H9 (cell line): Measurements from ENCODE around the gene CPXM2. TPM values are rescaled to one million over a fixed set of nuclear protein-coding genes. Genes with fewer than 3 reads are reported as not detected.

Source experiments
- DNase-seq: peaks from one replicate; pipeline ENCODE4 v3.0.0-alpha.2; 2017
- H2AFZ ChIP-seq: one replicate; pipeline ENCODE4 v1.6.1; 2013; ENCODE audit warnings: mild to moderate bottlenecking, low read length, control low read depth, moderate library complexity
- H2AK5ac ChIP-seq: 2 replicates; pipeline ENCODE4 v1.6.1; 2013; ENCODE audit warnings: low read length, control low read depth, mixed read lengths; ENCODE audit not compliant: insufficient read length
- H2BK120ac ChIP-seq: one replicate; pipeline ENCODE4 v1.6.1; 2013; ENCODE audit warnings: low read depth, mild to moderate bottlenecking, low read length, control low read depth, inconsistent platforms; ENCODE audit not compliant: poor library complexity, severe bottlenecking
- H2BK12ac ChIP-seq: 2 replicates; pipeline ENCODE4 v1.6.1; 2013; ENCODE audit warnings: low read length, control low read depth, mixed read lengths, low read depth; ENCODE audit not compliant: insufficient read length
- H2BK15ac ChIP-seq: 2 replicates; pipeline ENCODE4 v1.6.1; 2013; ENCODE audit warnings: low read depth, low read length, control low read depth
- H2BK20ac ChIP-seq: one replicate; pipeline ENCODE4 v1.6.1; 2013; ENCODE audit warnings: low read depth, mild to moderate bottlenecking, low read length, control low read depth, inconsistent platforms; ENCODE audit not compliant: poor library complexity, severe bottlenecking
- H2BK5ac ChIP-seq: 2 replicates; pipeline ENCODE4 v1.6.1; 2013; ENCODE audit warnings: low read length, control low read depth, mixed read lengths; ENCODE audit not compliant: insufficient read length
- H3K14ac ChIP-seq: 2 replicates; pipeline ENCODE4 v1.6.1; 2013; ENCODE audit warnings: low read length, control low read depth; ENCODE audit not compliant: insufficient read depth
- H3K18ac ChIP-seq: 2 replicates; pipeline ENCODE4 v1.6.1; 2013; ENCODE audit warnings: low read depth, mild to moderate bottlenecking, mixed read lengths, low read length, control low read depth; ENCODE audit not compliant: insufficient read length
- H3K23ac ChIP-seq: 2 replicates; pipeline ENCODE4 v1.6.1; 2013; ENCODE audit warnings: low read length, control low read depth, mixed read lengths, low read depth; ENCODE audit not compliant: insufficient read length
- H3K23me2 ChIP-seq: 2 replicates; pipeline ENCODE4 v1.6.1; 2013; ENCODE audit warnings: low read depth, mild to moderate bottlenecking, mixed read lengths, low read length, control low read depth; ENCODE audit not compliant: insufficient read length, poor library complexity, severe bottlenecking
- H3K27ac ChIP-seq: 2 replicates; pipeline ENCODE4 v1.5.1; 2013; ENCODE audit warnings: low read length, control low read depth, mixed read lengths, low read depth; ENCODE audit not compliant: insufficient read length
- H3K27me3 ChIP-seq: 2 replicates; pipeline ENCODE4 v1.6.1; 2013; ENCODE audit warnings: low read length, control low read depth, inconsistent platforms; ENCODE audit not compliant: insufficient read depth
- H3K4ac ChIP-seq: 2 replicates; pipeline ENCODE4 v1.6.1; 2013; ENCODE audit warnings: low read depth, mild to moderate bottlenecking, control low read depth, inconsistent platforms, low read length, moderate library complexity
- H3K4me1 ChIP-seq: 2 replicates; pipeline ENCODE4 v1.6.1; 2013; ENCODE audit warnings: low read length, control low read depth, inconsistent platforms; ENCODE audit not compliant: insufficient read depth
- H3K4me2 ChIP-seq: 2 replicates; pipeline ENCODE4 v1.6.1; 2013; ENCODE audit warnings: low read length, control low read depth, mixed read lengths; ENCODE audit not compliant: insufficient read length, insufficient read depth
- H3K56ac ChIP-seq: 2 replicates; pipeline ENCODE4 v1.6.1; 2013; ENCODE audit warnings: low read depth, mild to moderate bottlenecking, mixed read lengths, low read length, control low read depth; ENCODE audit not compliant: insufficient read length
- H3K79me1 ChIP-seq: 2 replicates; pipeline ENCODE4 v1.6.1; 2013; ENCODE audit warnings: low read depth, mild to moderate bottlenecking, moderate library complexity, low read length, control low read depth, inconsistent platforms; ENCODE audit not compliant: insufficient read depth, poor library complexity, severe bottlenecking
- H3K79me2 ChIP-seq: 2 replicates; pipeline ENCODE4 v1.6.1; 2013; ENCODE audit warnings: low read length, control low read depth, inconsistent platforms; ENCODE audit not compliant: insufficient read depth
- H3K9ac ChIP-seq: 2 replicates; pipeline ENCODE4 v1.6.1; 2013; ENCODE audit warnings: low read length, control low read depth, mixed read lengths; ENCODE audit not compliant: insufficient read length; ENCODE audit errors: extremely low read depth
- H3K9me3 ChIP-seq: one replicate; pipeline ENCODE4 v1.6.1; 2013; ENCODE audit warnings: low read depth, low read length, inconsistent platforms; ENCODE audit not compliant: control insufficient read depth
- H3T11ph ChIP-seq: one replicate; pipeline ENCODE4 v1.6.1; 2013; ENCODE audit warnings: mild to moderate bottlenecking, low read length, control low read depth, inconsistent platforms
- H4K20me1 ChIP-seq: one replicate; pipeline ENCODE4 v1.6.1; 2013; ENCODE audit not compliant: control insufficient read depth, insufficient read length, insufficient read depth
- H4K5ac ChIP-seq: 2 replicates; pipeline ENCODE4 v1.6.1; 2013; ENCODE audit warnings: low read depth, mild to moderate bottlenecking, mixed read lengths, low read length, control low read depth; ENCODE audit not compliant: insufficient read length
- H4K8ac ChIP-seq: replicated peaks from 2 replicates; pipeline ENCODE4 v1.6.1; 2013; ENCODE audit warnings: low read length, control low read depth, mixed read lengths, low read depth; ENCODE audit not compliant: insufficient read length
- H4K91ac ChIP-seq: 2 replicates; pipeline ENCODE4 v1.6.1; 2013; ENCODE audit warnings: low read depth, mild to moderate bottlenecking, moderate library complexity, mixed read lengths, low read length, control low read depth; ENCODE audit not compliant: insufficient read length
- H3K27ac Mint-ChIP-seq, 3 experiments: 2 replicates in 2 of 3; 3 replicates in 1 of 3; pipeline ENCODE4 v1.8.0; 2020 to 2021; ENCODE audit warnings: mixed read lengths in 3 of 3, mild to moderate bottlenecking in 1 of 3, moderate library complexity in 1 of 3
- H3K27me3 Mint-ChIP-seq: 2 replicates; pipeline ENCODE4 v1.8.0; 2021; ENCODE audit warnings: low read depth, mild to moderate bottlenecking, moderate library complexity, mixed read lengths
- H3K36me3 Mint-ChIP-seq, 3 experiments: 2 replicates in 2 of 3; 3 replicates in 1 of 3; pipeline ENCODE4 v1.8.0; 2020 to 2021; ENCODE audit warnings: low read depth in 3 of 3, mixed read lengths in 3 of 3; ENCODE audit not compliant: insufficient read depth in 1 of 3
- H3K4me1 Mint-ChIP-seq, 2 experiments: 2 replicates each; pipeline ENCODE4 v1.8.0; 2020; ENCODE audit warnings: mixed read lengths in 2 of 2
- H3K4me3 Mint-ChIP-seq, 2 experiments: 2 replicates in 1 of 2; 3 replicates in 1 of 2; pipeline ENCODE4 v1.8.0; 2020 to 2021; ENCODE audit warnings: mild to moderate bottlenecking in 2 of 2, mixed read lengths in 2 of 2, moderate library complexity in 1 of 2
- H3K9me3 Mint-ChIP-seq, 2 experiments: 2 replicates in 1 of 2; 3 replicates in 1 of 2; pipeline ENCODE4 v1.8.0; 2020; ENCODE audit warnings: mild to moderate bottlenecking in 2 of 2, mixed read lengths in 2 of 2, moderate library complexity in 1 of 2
- WGBS: extraction: QIAGEN DNeasy Blood & Tissue Kit; methylation state at CpG from one replicate; pipeline ENCODE4 v1.1.7; 2013; ENCODE audit warnings: missing lambda C conversion rate, low lambda C conversion rate, mixed read lengths; ENCODE audit not compliant: insufficient read length; ENCODE audit errors: extremely low coverage; 5-methylcytosine and 5-hydroxymethylcytosine counted together
- total RNA-seq: library from RNA; stranded (reverse); gene quantifications from 2 replicates; pipeline ENCODE4 v1.2.1, GENCODE V29; 2021
- TF ChIP-seq, protein P1 (sequence below): fragments of 200-600 bp; sonication (generic); conservative IDR thresholded peaks from 3 replicates; pipeline ENCODE4 v1.8.0; 2021; ENCODE audit warnings: antibody characterized with exemption, mild to moderate bottlenecking

Gene CPXM2
- total RNA-seq, 1 experiment from 2014 or later = 1.7 TPM

DNA sequence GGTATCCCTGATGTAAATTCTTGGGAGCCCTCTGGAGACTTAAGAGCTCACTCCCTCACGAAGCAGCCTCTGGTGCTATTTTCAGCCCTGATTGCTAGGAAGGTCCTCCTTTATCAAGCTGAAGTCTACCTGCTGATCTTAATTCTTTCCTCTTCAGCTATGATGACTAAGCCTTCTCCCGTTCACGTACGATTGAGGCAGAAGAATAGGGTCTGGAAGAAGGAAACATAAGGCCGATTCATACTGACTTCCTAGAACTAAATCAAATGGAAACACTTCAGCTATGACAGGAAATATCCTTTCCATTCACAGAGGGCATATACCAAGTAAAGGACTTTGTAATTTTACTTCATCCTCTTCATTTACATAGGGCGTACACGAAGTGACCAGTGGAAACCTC lies 107.0 kb downstream of the CPXM2 start:
- WGBS = no CpG with 5 or more reads among the region's 7 CpGs
- Histone ChIP-seq H3K4me1 (peaks cover 7% of the 10 kb centered on the region; the same call in 1 of the 2 replicates), H3K9ac (no peak overlapping the region), H3K79me1 (no peaks in the 10 kb centered on the region), H2AK5ac (no peak overlapping the region), H3K27me3 (no peaks in the 10 kb centered on the region), H3K14ac (no peak overlapping the region), H2BK12ac (no peak overlapping the region), H3K79me2 (no peaks in the 10 kb centered on the region), H3K9me3 (no peaks in the 10 kb centered on the region), H2BK120ac (no peak overlapping the region), H4K8ac (no peak overlapping the region), H2AFZ (no peak overlapping the region), H3K4ac (no peak overlapping the region), H4K20me1 (no peaks in the 10 kb centered on the region), H3K23me2 (no peaks in the 10 kb centered on the region), H3K4me2 (no peak overlapping the region), H3K27ac (no peak overlapping the region), H3T11ph (no peak overlapping the region), H4K5ac (no peak overlapping the region), H3K18ac (no peak overlapping the region), H2BK15ac (no peak overlapping the region), H3K23ac (no peak overlapping the region), H2BK20ac (no peak overlapping the region), H2BK5ac (no peak overlapping the region), H4K91ac (no peak overlapping the region), H3K56ac (no peak overlapping the region)
- H3K27me3 Mint-ChIP-seq = peaks cover 75% of the 10 kb centered on the region
- no peak for DNase-seq
- H3K27ac Mint-ChIP-seq = peak overlapping the region in 1 of 3 experiments; percentile 19; a peak in 1 of 7 replicates
- TF ChIP-seq, protein P1, sequence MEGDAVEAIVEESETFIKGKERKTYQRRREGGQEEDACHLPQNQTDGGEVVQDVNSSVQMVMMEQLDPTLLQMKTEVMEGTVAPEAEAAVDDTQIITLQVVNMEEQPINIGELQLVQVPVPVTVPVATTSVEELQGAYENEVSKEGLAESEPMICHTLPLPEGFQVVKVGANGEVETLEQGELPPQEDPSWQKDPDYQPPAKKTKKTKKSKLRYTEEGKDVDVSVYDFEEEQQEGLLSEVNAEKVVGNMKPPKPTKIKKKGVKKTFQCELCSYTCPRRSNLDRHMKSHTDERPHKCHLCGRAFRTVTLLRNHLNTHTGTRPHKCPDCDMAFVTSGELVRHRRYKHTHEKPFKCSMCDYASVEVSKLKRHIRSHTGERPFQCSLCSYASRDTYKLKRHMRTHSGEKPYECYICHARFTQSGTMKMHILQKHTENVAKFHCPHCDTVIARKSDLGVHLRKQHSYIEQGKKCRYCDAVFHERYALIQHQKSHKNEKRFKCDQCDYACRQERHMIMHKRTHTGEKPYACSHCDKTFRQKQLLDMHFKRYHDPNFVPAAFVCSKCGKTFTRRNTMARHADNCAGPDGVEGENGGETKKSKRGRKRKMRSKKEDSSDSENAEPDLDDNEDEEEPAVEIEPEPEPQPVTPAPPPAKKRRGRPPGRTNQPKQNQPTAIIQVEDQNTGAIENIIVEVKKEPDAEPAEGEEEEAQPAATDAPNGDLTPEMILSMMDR = no peak
- peaks cover 0 to 6% (median 2%) of the 10 kb centered on the region in 3 experiments; a peak in 3 of 7 replicates for H3K36me3 Mint-ChIP-seq
- peaks cover 5% of the 10 kb centered on the region in 2 experiments; a peak in 2 of 5 replicates for H3K9me3 Mint-ChIP-seq
- peaks cover 48 to 49% of the 10 kb centered on the region in 2 experiments for H3K4me1 Mint-ChIP-seq
- H3K4me3 Mint-ChIP-seq = no peak overlapping the region
